Activated CD8-positive, alpha-beta memory T cell treated with anti-CD3 and anti-CD28 coated beads for 24 hours (primary cell): ENCODE results near the gene CTDNEP1.

ENCODE experiments used
- DNase-seq: peaks from one replicate; pipeline ENCODE4 v3.0.0-alpha.2; 2020

The CTDNEP1 gene

GRCh38 chr17:7214300-7215135 is 37.0 kb downstream of the CTDNEP1 start:
- DNase-seq: peak; percentile 100

DNA sequence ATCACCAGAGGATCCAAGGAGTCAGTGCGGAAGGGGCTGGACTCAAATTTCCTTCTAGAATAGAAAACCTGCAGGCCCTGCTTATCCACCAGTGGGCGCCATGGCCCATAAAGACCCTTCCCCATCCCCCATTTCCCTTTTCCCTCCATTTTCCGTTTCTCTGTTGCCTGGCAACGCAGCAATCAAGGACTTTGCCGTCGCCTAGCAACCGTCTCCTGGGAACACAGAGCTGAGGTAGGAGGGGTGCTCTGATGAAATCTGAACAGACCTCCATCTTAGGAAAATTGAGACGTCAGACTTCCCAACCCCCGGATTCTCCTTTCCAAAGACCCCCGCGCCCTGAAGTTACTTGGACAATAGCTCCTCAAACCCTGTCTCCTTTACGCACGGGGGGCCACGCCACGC is 37.6 kb downstream of the CTDNEP1 start:
- no peak for DNase-seq

GRCh38 chr17:7211491-7212273 is 39.9 kb downstream of the CTDNEP1 start:
- no peak for DNase-seq

DNA sequence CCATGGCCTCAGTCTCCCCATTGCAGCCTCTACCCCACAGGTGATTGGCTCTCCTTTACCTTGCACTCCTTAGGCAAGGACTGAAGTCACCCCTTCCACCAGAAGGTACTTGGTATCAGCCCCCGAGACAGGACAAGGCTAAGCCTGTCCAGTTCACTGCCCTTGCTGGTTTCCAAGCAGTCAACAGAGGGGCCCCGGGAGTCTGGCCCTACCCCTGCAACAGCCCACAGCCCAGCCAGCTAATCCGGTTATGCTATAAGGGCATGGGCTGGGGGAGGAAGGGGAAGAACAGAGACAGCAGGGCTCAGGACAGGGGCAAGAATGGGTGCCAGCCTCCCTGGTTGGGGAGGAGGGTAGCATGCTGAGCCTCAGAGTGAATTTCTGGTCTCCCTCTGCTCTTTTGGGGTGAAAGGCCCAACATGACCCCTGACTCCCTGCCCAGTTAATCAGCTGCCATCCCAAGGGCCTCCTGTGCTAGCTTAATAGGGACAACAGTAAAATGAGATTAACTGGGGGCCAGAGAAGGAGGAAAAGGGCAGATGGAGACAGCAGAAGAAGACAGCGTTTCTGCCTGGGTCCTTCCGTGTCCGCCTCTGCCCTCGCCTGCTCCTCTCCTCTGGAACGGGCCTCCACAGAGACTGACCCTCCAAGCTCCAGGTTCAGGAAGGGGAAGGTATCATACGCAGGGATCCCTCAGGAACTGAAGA is 42.6 kb downstream of the CTDNEP1 start:
- DNase-seq: no peak

DNA sequence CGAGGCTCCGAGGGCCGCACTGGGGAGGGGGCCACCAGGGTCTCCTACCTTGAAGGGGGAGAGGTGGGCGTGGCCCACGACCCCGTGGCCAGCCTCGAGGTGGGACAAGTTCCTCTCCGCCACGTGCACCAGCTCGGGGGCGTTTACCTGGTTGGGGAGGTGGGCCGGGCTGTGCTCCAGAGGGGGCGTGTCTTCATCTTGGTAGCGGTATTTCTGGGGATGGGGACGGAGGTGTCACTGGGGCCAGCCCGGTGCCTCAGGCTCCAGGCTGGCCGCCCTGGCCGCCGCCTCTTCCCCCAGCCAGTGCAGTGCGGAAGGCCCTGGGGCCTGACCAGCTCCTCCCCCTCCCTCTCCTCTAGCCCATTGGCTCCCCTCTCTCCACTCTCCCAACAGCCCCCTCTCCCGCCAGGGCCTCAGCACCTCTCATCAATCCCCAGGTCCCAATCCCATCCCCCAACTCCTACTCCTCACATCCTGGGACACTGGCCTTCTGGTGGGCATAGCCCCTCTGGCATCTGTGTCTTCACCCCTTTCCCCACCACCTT is 43.4 kb downstream of the CTDNEP1 start:
- no peak for DNase-seq

- DNase-seq: no peak
Measured at GRCh38 chr17:7207120-7208001, 44.2 kb downstream of the CTDNEP1 start.

DNA sequence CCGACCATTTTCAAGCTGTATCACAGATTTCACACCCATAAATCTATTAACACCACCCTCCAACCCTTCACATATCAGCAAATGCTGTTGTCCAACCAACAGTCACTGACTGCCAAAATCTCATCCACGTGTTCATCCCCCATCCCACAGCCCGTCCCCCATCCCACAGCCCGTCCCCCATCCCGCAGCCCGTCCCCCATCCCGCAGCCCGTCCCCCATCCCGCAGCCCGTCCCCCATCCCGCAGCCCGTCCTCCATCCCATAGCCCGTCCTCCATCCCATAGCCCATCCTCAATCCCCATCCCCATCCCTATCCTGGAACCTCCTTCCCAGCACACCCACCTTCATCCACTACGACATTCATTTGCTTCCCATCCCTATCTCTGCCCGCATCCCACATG is 46.0 kb downstream of the CTDNEP1 start:
- no peak for DNase-seq

- peak; percentile 96 for DNase-seq
Measured at GRCh38 chr17:7204828-7205461, 46.6 kb downstream of the CTDNEP1 start.

DNA sequence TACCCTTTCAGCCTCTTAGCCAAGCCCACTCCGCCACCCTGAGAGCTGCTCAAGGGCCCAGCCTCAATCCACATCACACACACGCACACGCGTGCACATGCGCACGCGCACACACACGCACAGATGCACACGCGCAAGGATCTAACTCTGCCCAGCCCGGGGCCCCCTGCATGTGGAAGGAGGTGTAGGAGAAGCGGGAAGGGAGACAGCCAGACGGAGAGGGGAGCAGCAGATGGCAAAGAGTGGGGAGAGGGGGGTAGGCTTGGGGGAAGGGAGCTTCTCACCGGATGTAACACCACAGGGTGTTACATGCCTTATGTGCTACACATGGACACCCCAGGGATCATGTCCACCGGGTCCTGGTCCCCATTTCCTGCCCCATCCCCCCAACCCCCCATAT is 47.2 kb downstream of the CTDNEP1 start:
- no peak for DNase-seq

DNA sequence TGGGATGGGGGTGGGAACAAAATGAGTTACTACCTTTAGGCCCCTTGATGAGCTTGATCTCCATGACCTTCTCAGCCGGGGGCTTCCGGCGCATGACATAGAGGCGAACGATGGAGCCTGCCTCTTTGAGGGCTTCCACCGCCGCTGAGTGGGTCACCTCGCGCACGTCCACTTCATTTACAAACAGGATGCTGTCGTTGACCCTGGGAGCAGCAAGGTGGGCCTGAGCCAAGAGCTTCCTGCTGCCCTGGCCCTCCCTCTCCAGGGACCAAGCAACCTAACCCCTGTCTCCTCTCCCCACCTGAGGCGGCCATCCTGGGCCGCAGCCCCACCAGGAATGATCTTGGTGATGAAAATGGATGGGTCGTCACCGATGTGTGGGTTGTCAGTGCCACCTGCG is 48.1 kb downstream of the CTDNEP1 start:
- DNase-seq: no peak

GRCh38 chr17:7196651-7197401 is 54.7 kb downstream of the CTDNEP1 start:
- DNase-seq: no peak

DNA sequence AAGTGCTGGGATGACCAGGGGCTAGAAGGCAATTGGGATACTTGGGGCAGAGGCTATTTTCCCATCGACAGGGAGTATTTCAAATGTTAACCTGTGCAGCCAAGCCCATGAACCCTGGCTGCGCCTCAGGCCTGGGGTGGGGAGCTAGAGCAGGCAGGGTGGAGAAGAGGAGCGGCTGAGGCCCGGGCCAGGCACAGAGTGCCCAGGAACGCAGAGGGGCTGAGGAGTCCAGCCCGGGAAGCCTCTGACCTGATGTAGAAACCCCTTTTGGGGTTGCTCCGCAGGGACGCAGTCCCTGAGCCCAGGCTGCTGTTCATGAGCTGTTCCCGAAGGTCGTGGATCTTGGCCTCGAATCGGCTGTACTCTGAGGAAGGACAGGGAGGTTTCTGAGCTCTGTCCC is 55.6 kb downstream of the CTDNEP1 start:
- DNase-seq: no peak
